ENCODE data around the gene SETD1B. TPM values are rescaled to one million over a fixed set of nuclear protein-coding genes. Genes with fewer than 3 reads are reported as not detected.

Gene SETD1B
- total RNA-seq, 4 donors from 2014 or later, result 9.4 to 27.1 (median 19.9) TPM

GRCh38 chr12:121829250-121829918, 25.6 kb downstream of the SETD1B start:
- H3K4me1 ChIP-seq, result peaks cover 0 to 28% (median 15%) of the 10 kb centered on the region in 4 donors
- no peaks in the 10 kb centered on the region for H3K27me3 ChIP-seq
- H3K36me3 ChIP-seq, result peaks cover 38 to 86% (median 75%) of the 10 kb centered on the region in 4 donors
- H3K4me3 ChIP-seq, result no peak overlapping the region
- TF ChIP-seq POLR2A (IDR thresholded peaks at IDR 0.05; ENCODE audit: low read depth) (no peak), EP300 (IDR thresholded peaks at IDR 0.05) (no peak), POLR2AphosphoS5 (IDR thresholded peaks at IDR 0.05) (no peak)
- TF ChIP-seq, protein P1, sequence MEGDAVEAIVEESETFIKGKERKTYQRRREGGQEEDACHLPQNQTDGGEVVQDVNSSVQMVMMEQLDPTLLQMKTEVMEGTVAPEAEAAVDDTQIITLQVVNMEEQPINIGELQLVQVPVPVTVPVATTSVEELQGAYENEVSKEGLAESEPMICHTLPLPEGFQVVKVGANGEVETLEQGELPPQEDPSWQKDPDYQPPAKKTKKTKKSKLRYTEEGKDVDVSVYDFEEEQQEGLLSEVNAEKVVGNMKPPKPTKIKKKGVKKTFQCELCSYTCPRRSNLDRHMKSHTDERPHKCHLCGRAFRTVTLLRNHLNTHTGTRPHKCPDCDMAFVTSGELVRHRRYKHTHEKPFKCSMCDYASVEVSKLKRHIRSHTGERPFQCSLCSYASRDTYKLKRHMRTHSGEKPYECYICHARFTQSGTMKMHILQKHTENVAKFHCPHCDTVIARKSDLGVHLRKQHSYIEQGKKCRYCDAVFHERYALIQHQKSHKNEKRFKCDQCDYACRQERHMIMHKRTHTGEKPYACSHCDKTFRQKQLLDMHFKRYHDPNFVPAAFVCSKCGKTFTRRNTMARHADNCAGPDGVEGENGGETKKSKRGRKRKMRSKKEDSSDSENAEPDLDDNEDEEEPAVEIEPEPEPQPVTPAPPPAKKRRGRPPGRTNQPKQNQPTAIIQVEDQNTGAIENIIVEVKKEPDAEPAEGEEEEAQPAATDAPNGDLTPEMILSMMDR (IDR thresholded peaks at IDR 0.05), result no peak
- intact Hi-C loops (cut with DNase I), result no loop called here
- DNase-seq (ENCODE audit: extremely low spot score), result no peak
- no peaks in the 10 kb centered on the region for H3K9me3 ChIP-seq
- H3K27ac ChIP-seq (replicated peaks in 1 of 4), result peak overlapping the region in 2 of 4 donors; percentile 19 to 26
- 80% methylated on average over 7 of the region's 7 CpGs for WGBS

GRCh38 chr12:121830134-121830533, 26.3 kb downstream of the SETD1B start:
- Histone ChIP-seq H3K27ac (replicated peaks in 1 of 4) (peak overlapping the region in 1 of 4 donors; percentile 19), H3K27me3 (no peaks in the 10 kb centered on the region), H3K36me3 (peaks cover 36 to 78% (median 71%) of the 10 kb centered on the region in 4 donors), H3K4me3 (no peak overlapping the region), H3K9me3 (no peaks in the 10 kb centered on the region), H3K4me1 (peaks cover 0 to 25% (median 14%) of the 10 kb centered on the region in 4 donors)
- 86% methylated on average over 10 of the region's 23 CpGs for WGBS
- intact Hi-C loops (cut with DNase I), result no loop called here
- DNase-seq (ENCODE audit: extremely low spot score), result no peak
- TF ChIP-seq POLR2A (IDR thresholded peaks at IDR 0.05; ENCODE audit: low read depth), result no peak
- TF ChIP-seq POLR2AphosphoS5 (IDR thresholded peaks at IDR 0.05), result no peak
- TF ChIP-seq, protein P1 (IDR thresholded peaks at IDR 0.05), result no peak
- no peak for TF ChIP-seq EP300 (IDR thresholded peaks at IDR 0.05)

GRCh38 chr12:121830588-121831265, 26.9 kb downstream of the SETD1B start:
- DNase-seq (ENCODE audit: extremely low spot score), result no peak
- no peak overlapping the region for H3K4me3 ChIP-seq
- no peak for TF ChIP-seq POLR2AphosphoS5 (IDR thresholded peaks at IDR 0.05)
- no peak for TF ChIP-seq POLR2A (IDR thresholded peaks at IDR 0.05; ENCODE audit: low read depth)
- no peak for TF ChIP-seq EP300 (IDR thresholded peaks at IDR 0.05)
- TF ChIP-seq, protein P1 (IDR thresholded peaks at IDR 0.05), result no peak
- no peaks in the 10 kb centered on the region for H3K27me3 ChIP-seq
- no peaks in the 10 kb centered on the region for H3K9me3 ChIP-seq
- H3K27ac ChIP-seq (replicated peaks in 1 of 4), result no peak overlapping the region
- 85% methylated on average over 29 of the region's 29 CpGs for WGBS
- intact Hi-C loops (cut with DNase I), result no loop called here
- peaks cover 36 to 72% (median 68%) of the 10 kb centered on the region in 4 donors for H3K36me3 ChIP-seq
- peaks cover 0 to 20% (median 8%) of the 10 kb centered on the region in 4 donors for H3K4me1 ChIP-seq

- intact Hi-C loops (cut with DNase I), result no loop called here
- no peak overlapping the region for H3K4me3 ChIP-seq
- WGBS, result 90% methylated on average over 19 of the region's 19 CpGs
- H3K36me3 ChIP-seq, result peaks cover 36 to 63% (median 60%) of the 10 kb centered on the region in 4 donors
- no peak overlapping the region for H3K27ac ChIP-seq (replicated peaks in 1 of 4)
- no peaks in the 10 kb centered on the region for H3K27me3 ChIP-seq
- no peak for DNase-seq (ENCODE audit: extremely low spot score)
- TF ChIP-seq POLR2AphosphoS5 (IDR thresholded peaks at IDR 0.05) (no peak), EP300 (IDR thresholded peaks at IDR 0.05) (no peak)
- no peaks in the 10 kb centered on the region for H3K9me3 ChIP-seq
- H3K4me1 ChIP-seq, result peaks cover 0 to 20% (median 7%) of the 10 kb centered on the region in 4 donors
Measured at GRCh38 chr12:121831571-121832245, 27.9 kb downstream of the SETD1B start.

- H3K36me3 ChIP-seq, result peaks cover 0 to 4% (median 2%) of the 10 kb centered on the region in 4 donors
- no peak overlapping the region for H3K27ac ChIP-seq (replicated peaks in 1 of 4)
- no peak for DNase-seq (ENCODE audit: extremely low spot score)
- TF ChIP-seq, protein P1 (IDR thresholded peaks at IDR 0.05), result no peak
- TF ChIP-seq POLR2AphosphoS5 (IDR thresholded peaks at IDR 0.05) (no peak), POLR2A (IDR thresholded peaks at IDR 0.05; ENCODE audit: low read depth) (no peak), EP300 (IDR thresholded peaks at IDR 0.05) (no peak)
- intact Hi-C loops (cut with DNase I), result loop anchor here (2.0 kb wide), 1 partner anchor 51 kb away; the partner anchor contains the start of gene PSMD9
- 74% methylated on average over 4 of the region's 4 CpGs for WGBS
- H3K27me3 ChIP-seq, result peaks cover 0 to 3% (median 0%) of the 10 kb centered on the region in 4 donors
- no peak overlapping the region for H3K4me3 ChIP-seq
- peaks cover 6 to 15% (median 14%) of the 10 kb centered on the region in 4 donors for H3K4me1 ChIP-seq
- no peaks in the 10 kb centered on the region for H3K9me3 ChIP-seq
Measured at GRCh38 chr12:121837680-121838079, 33.9 kb downstream of the SETD1B start.
